ENCODE results near the gene UNC80. TPM values are rescaled to one million over a fixed set of nuclear protein-coding genes. Genes with fewer than 3 reads are reported as not detected.

UNC80 gene
- total and polyA plus RNA-seq, 2 donors (not counting 1 experiment from before 2014, with no cell fraction given): under 0.01 TPM; not detected in 1

DNA sequence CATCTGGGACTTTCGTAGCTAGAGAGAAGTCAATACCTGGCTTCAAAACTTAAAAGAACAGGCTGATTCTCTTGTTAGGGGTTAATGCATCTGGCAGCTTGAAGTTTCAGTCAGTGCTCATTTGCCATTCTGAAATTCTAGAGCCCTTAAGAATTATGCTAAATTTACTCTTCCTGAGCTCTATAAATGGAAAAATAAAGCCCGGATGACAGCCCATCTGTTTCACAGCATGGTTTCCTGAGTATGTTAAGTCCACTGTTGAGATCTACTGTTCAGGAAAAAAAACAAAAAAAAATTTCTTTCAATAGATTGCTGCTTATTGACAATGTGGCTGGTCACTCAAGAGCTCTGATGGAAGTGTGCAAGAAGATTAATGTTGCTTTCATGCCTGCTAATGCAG is 129.5 kb downstream of the UNC80 start:
- H3K36me3 ChIP-seq (ENCODE audit: control insufficient read depth, insufficient read depth, low read length): no peaks in the 10 kb centered on the region
- DNase-seq (ENCODE audit: low read depth in 2 of 2): no peak
- no peaks in the 10 kb centered on the region for H3K4me1 ChIP-seq (ENCODE audit: control insufficient read depth, extremely low read depth, insufficient read depth, low read length)
- no peak overlapping the region for H2AFZ ChIP-seq (ENCODE audit: low read length)
- H3K9ac ChIP-seq (ENCODE audit: insufficient read depth, low read length): no peak overlapping the region
- no peaks in the 10 kb centered on the region for H4K20me1 ChIP-seq (ENCODE audit: control insufficient read depth, extremely low read depth, insufficient read depth, low read length)
- H3K9me3 ChIP-seq (ENCODE audit: control insufficient read depth, insufficient read depth, low read depth, low read length): no peaks in the 10 kb centered on the region
- H3K27ac ChIP-seq (ENCODE audit: insufficient read depth, low read length): no peak overlapping the region
- H3K4me3 ChIP-seq (replicated peaks in 1 of 4; ENCODE audit: control extremely low read depth in 1 of 4, insufficient read depth in 1 of 4, low read depth in 3 of 4, low read length in 4 of 4): no peak overlapping the region
- H3K27me3 ChIP-seq (ENCODE audit: control insufficient read depth, insufficient read depth, low read length): no peaks in the 10 kb centered on the region
- H3K4me2 ChIP-seq (ENCODE audit: extremely low read depth, insufficient read depth, low read length): no peak overlapping the region
- H3K79me2 ChIP-seq (ENCODE audit: control insufficient read depth, insufficient read depth, low read length): no peaks in the 10 kb centered on the region
- TF ChIP-seq EZH2 (IDR thresholded peaks at IDR 0.05; ENCODE audit: low read length, missing control alignments): no peak
- TF ChIP-seq, protein P1, sequence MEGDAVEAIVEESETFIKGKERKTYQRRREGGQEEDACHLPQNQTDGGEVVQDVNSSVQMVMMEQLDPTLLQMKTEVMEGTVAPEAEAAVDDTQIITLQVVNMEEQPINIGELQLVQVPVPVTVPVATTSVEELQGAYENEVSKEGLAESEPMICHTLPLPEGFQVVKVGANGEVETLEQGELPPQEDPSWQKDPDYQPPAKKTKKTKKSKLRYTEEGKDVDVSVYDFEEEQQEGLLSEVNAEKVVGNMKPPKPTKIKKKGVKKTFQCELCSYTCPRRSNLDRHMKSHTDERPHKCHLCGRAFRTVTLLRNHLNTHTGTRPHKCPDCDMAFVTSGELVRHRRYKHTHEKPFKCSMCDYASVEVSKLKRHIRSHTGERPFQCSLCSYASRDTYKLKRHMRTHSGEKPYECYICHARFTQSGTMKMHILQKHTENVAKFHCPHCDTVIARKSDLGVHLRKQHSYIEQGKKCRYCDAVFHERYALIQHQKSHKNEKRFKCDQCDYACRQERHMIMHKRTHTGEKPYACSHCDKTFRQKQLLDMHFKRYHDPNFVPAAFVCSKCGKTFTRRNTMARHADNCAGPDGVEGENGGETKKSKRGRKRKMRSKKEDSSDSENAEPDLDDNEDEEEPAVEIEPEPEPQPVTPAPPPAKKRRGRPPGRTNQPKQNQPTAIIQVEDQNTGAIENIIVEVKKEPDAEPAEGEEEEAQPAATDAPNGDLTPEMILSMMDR (conservative IDR thresholded peaks at IDR 0.05 in 1 of 2, IDR thresholded peaks at IDR 0.05 in 1 of 2; ENCODE audit: low read depth in 1 of 2, low read length in 2 of 2): no peak

DNA sequence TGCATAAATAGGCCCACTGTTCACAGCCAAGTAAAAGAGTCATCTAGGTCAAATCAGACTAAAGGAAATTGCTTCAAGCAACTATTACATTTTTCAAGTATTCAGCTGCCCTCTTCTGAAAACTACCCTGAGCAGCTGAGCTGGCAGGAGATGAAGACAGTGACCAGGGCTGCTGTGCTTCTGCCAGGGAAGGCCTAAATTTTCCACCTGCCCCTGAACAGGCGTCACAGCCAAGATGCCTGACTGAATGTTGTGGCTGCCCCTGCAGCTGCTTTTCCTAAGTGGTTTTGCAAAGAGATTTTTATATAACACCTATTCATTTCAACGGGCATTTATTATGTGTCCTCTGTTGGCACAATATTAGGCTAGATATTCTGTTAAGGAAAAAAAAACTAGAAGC is 134.1 kb downstream of the UNC80 start:
- Histone ChIP-seq H3K9me3 (ENCODE audit: control insufficient read depth, insufficient read depth, low read depth, low read length) (no peaks in the 10 kb centered on the region), H2AFZ (ENCODE audit: low read length) (no peak overlapping the region), H3K79me2 (ENCODE audit: control insufficient read depth, insufficient read depth, low read length) (no peaks in the 10 kb centered on the region), H3K9ac (ENCODE audit: insufficient read depth, low read length) (no peak overlapping the region), H3K27ac (ENCODE audit: insufficient read depth, low read length) (no peak overlapping the region), H3K4me2 (ENCODE audit: extremely low read depth, insufficient read depth, low read length) (no peak overlapping the region), H3K36me3 (ENCODE audit: control insufficient read depth, insufficient read depth, low read length) (no peaks in the 10 kb centered on the region), H4K20me1 (ENCODE audit: control insufficient read depth, extremely low read depth, insufficient read depth, low read length) (no peaks in the 10 kb centered on the region), H3K4me1 (ENCODE audit: control insufficient read depth, extremely low read depth, insufficient read depth, low read length) (no peaks in the 10 kb centered on the region), H3K4me3 (replicated peaks in 1 of 4; ENCODE audit: control extremely low read depth in 1 of 4, insufficient read depth in 1 of 4, low read depth in 3 of 4, low read length in 4 of 4) (no peak overlapping the region), H3K27me3 (ENCODE audit: control insufficient read depth, insufficient read depth, low read length) (no peaks in the 10 kb centered on the region)
- DNase-seq (ENCODE audit: low read depth in 2 of 2): no peak
- TF ChIP-seq EZH2 (IDR thresholded peaks at IDR 0.05; ENCODE audit: low read length, missing control alignments): no peak
- TF ChIP-seq, protein P1 (conservative IDR thresholded peaks at IDR 0.05 in 1 of 2, IDR thresholded peaks at IDR 0.05 in 1 of 2; ENCODE audit: low read depth in 1 of 2, low read length in 2 of 2): no peak

DNA sequence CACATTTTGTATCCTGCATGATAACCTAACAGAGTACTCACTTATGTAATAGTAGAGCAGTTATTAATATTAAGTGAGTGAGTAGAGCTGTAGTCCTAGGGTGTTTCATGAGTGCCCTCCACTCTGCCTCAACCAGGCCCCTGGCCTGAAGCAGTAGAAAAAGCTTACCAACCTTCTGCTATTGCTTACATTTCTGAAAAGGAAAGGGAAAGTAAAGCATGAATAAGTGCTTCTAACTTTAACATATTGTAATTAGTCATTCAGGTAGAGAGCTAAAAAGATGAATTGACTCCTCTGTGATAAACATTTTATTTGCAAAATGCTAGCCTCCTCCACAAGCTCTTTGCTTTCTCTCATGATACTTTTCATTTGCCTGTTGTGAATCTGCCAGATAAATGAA is 136.1 kb downstream of the UNC80 start:
- H3K27me3 ChIP-seq (ENCODE audit: control insufficient read depth, insufficient read depth, low read length): no peaks in the 10 kb centered on the region
- no peak overlapping the region for H3K4me2 ChIP-seq (ENCODE audit: extremely low read depth, insufficient read depth, low read length)
- H3K4me3 ChIP-seq (replicated peaks in 1 of 4; ENCODE audit: control extremely low read depth in 1 of 4, insufficient read depth in 1 of 4, low read depth in 3 of 4, low read length in 4 of 4): no peak overlapping the region
- TF ChIP-seq, protein P1 (conservative IDR thresholded peaks at IDR 0.05 in 1 of 2, IDR thresholded peaks at IDR 0.05 in 1 of 2; ENCODE audit: low read depth in 1 of 2, low read length in 2 of 2): no peak
- no peak for TF ChIP-seq EZH2 (IDR thresholded peaks at IDR 0.05; ENCODE audit: low read length, missing control alignments)
- H4K20me1 ChIP-seq (ENCODE audit: control insufficient read depth, extremely low read depth, insufficient read depth, low read length): no peaks in the 10 kb centered on the region
- no peaks in the 10 kb centered on the region for H3K9me3 ChIP-seq (ENCODE audit: control insufficient read depth, insufficient read depth, low read depth, low read length)
- no peak overlapping the region for H2AFZ ChIP-seq (ENCODE audit: low read length)
- H3K27ac ChIP-seq (ENCODE audit: insufficient read depth, low read length): no peak overlapping the region
- H3K36me3 ChIP-seq (ENCODE audit: control insufficient read depth, insufficient read depth, low read length): no peaks in the 10 kb centered on the region
- no peaks in the 10 kb centered on the region for H3K79me2 ChIP-seq (ENCODE audit: control insufficient read depth, insufficient read depth, low read length)
- no peaks in the 10 kb centered on the region for H3K4me1 ChIP-seq (ENCODE audit: control insufficient read depth, extremely low read depth, insufficient read depth, low read length)
- H3K9ac ChIP-seq (ENCODE audit: insufficient read depth, low read length): no peak overlapping the region
- DNase-seq (ENCODE audit: low read depth in 2 of 2): no peak
